KBM-7 (cell line): ENCODE measurements around the gene IGF2R.

Experiments used
- DNase-seq: peaks from one replicate; pipeline ENCODE4 v3.0.0-alpha.2; 2015
- in situ Hi-C: fragments of 300-500 bp; cut with MboI; formaldehyde crosslinking; loops from 2 replicates; pipeline ENCODE4 v1.14.3; 2020; ENCODE audit warnings: low sequenced_read_pairs, low pct_unique_long_range_greater_than_20kb, mixed read lengths

IGF2R gene

GRCh38 chr6:160007145-160007544 lies 38.3 kb downstream of the IGF2R start:
- DNase-seq = no peak
- in situ Hi-C loops = no loop called here

- no peak for DNase-seq
- in situ Hi-C loops = no loop called here
These were observed 38.7 kb downstream of the IGF2R start for GRCh38 chr6:160007611-160008010.

- in situ Hi-C loops = no loop called here
- DNase-seq = no peak
These were observed 41.2 kb downstream of the IGF2R start for GRCh38 chr6:160010067-160010466.

- peak; percentile 9 for DNase-seq
- in situ Hi-C loops = no loop called here
These were observed 45.3 kb downstream of the IGF2R start for GRCh38 chr6:160013987-160014868.

GRCh38 chr6:160014869-160015182 lies 45.9 kb downstream of the IGF2R start:
- no peak for DNase-seq
- in situ Hi-C loops = no loop called here

GRCh38 chr6:160015778-160016684 lies 47.1 kb downstream of the IGF2R start:
- no peak for DNase-seq
- in situ Hi-C loops = no loop called here

GRCh38 chr6:160022101-160022500 lies 53.2 kb downstream of the IGF2R start:
- in situ Hi-C loops = no loop called here

GRCh38 chr6:160022793-160023192 lies 53.9 kb downstream of the IGF2R start:
- in situ Hi-C loops = no loop called here
- DNase-seq = no peak

More at GRCh38 chr6:160022101-160022500, 53.2 kb downstream of the IGF2R start:
- DNase-seq = no peak

GRCh38 chr6:160024152-160024551 lies 55.3 kb downstream of the IGF2R start:
- in situ Hi-C loops = no loop called here
- DNase-seq = no peak

- in situ Hi-C loops = no loop called here
- DNase-seq = no peak
These were observed 58.2 kb downstream of the IGF2R start for GRCh38 chr6:160027076-160027475.

- in situ Hi-C loops = no loop called here
- no peak for DNase-seq
These were observed 59.0 kb downstream of the IGF2R start for GRCh38 chr6:160027931-160028330.

GRCh38 chr6:160028487-160029275 lies 59.8 kb downstream of the IGF2R start:
- in situ Hi-C loops = no loop called here

GRCh38 chr6:160029525-160029924 lies 60.6 kb downstream of the IGF2R start:
- no peak for DNase-seq
- in situ Hi-C loops = no loop called here

More at GRCh38 chr6:160028487-160029275, 59.8 kb downstream of the IGF2R start:
- DNase-seq = no peak

GRCh38 chr6:160030103-160030502 lies 61.2 kb downstream of the IGF2R start:
- DNase-seq = no peak

GRCh38 chr6:160031442-160031841 lies 62.6 kb downstream of the IGF2R start:
- in situ Hi-C loops = no loop called here
- no peak for DNase-seq

More at GRCh38 chr6:160030103-160030502, 61.2 kb downstream of the IGF2R start:
- in situ Hi-C loops = no loop called here

- in situ Hi-C loops = no loop called here
- no peak for DNase-seq
These were observed 63.0 kb downstream of the IGF2R start for GRCh38 chr6:160031871-160032270.

- in situ Hi-C loops = no loop called here
- DNase-seq = no peak
These were observed 63.7 kb downstream of the IGF2R start for GRCh38 chr6:160032538-160032937.

- in situ Hi-C loops = no loop called here
- DNase-seq = no peak
These were observed 65.4 kb downstream of the IGF2R start for GRCh38 chr6:160034036-160034930.
